Right cardiac atrium (tissue), 5 donors: ENCODE measurements around the gene KRT75. TPM values are rescaled to one million over a fixed set of nuclear protein-coding genes. Genes with fewer than 3 reads are reported as not detected.
A peak's percentile ranks its signal among the peaks of the same experiment; 100 is the strongest.

ENCODE experiments used
- ATAC-seq, 2 donors: fragments of 200-7000 bp; cut with Tn5 transposase; one replicate each; pipeline versions ENCODE4 v1.8.0 to v1.9.1; 2020; ENCODE audit warnings: moderate library complexity in 2 of 2, mild to moderate bottlenecking in 1 of 2
- DNase-seq, 3 donors: peaks; one replicate each; pipeline ENCODE4 v3.0.0-alpha.2; 2020
- H3K27ac ChIP-seq: one replicate; pipeline ENCODE4 v1.5.1; 2013; ENCODE audit warnings: mild to moderate bottlenecking, low read length, control low read depth, moderate library complexity
- H3K27me3 ChIP-seq: one replicate; pipeline ENCODE4 v1.6.1; 2013; ENCODE audit not compliant: control insufficient read depth, insufficient read depth
- H3K4me1 ChIP-seq: one replicate; pipeline ENCODE4 v1.6.1; 2013; ENCODE audit warnings: low read length; ENCODE audit not compliant: control insufficient read depth, insufficient read depth
- H3K4me3 ChIP-seq: one replicate; pipeline ENCODE4 v1.5.1; 2013; ENCODE audit warnings: low read length, control low read depth
- H3K9me3 ChIP-seq: one replicate; pipeline ENCODE4 v1.6.1; 2013; ENCODE audit warnings: low read length; ENCODE audit not compliant: control insufficient read depth
- WGBS: extraction: QIAGEN DNeasy Blood & Tissue Kit; methylation state at CpG from one replicate; pipeline ENCODE4 v1.1.7; 2013; 5-methylcytosine and 5-hydroxymethylcytosine counted together
- intact Hi-C, 4 donors: fragments of 100-400 bp; cut with DNase I; formaldehyde crosslinking; loops; one replicate each; pipeline versions ENCODE4 v1.11.0 to v1.14.0; 2022 to 2023
- polyA plus RNA-seq: library from polyadenylated mRNA; stranded (reverse); fragments of 200-250 nt; gene quantifications from one replicate; pipeline ENCODE4 v1.2.3, GENCODE V29; 2013
- total RNA-seq, 4 donors: library from RNA; stranded (reverse); fragmentation: NEBNext Ultra II Directional; extraction: Animal tissue kit (Norgen Biotek cat#: 25700); gene quantifications; one replicate each; pipeline ENCODE4 v1.2.1, GENCODE V29; 2021
- donor health status: healthy with polysubstance abuse.
- donor health status: DM: no; HTN: yes; CAD: no.
- donor health status: DM: no; HTN: no; CAD: no.
- donor health status: DM: no; HTN: yes; CAD: no; lungs with severe emphysema.
- donor health status: DM: yes; HTN: yes; CAD: no.

Gene KRT75
- total and polyA plus RNA-seq, 5 donors: 0.07 TPM; not detected in 4

DNA sequence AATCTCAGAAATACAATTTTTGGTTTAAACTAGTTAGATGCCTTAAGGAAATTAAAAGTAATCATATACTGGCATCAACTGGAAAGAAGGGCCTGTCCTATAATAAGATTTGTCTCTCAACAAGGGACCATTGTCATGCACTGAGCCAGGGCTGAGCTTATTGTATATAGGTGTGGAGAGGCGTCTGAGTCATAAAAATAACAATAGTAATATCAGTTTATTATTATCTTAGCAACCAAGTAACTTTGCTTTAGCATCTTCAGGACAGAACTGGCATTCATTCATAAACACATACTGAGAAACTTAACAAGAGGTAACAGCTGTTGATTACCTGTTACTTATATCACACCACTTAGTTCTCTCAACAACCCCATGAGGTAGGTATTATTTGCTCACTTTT, 7.1 kb downstream of the KRT75 start:
- WGBS: 76% methylated on average over 1 of the region's 1 CpG
- no peaks in the 10 kb centered on the region for H3K27me3 ChIP-seq
- no peak overlapping the region for H3K27ac ChIP-seq
- DNase-seq: no peak
- no peaks in the 10 kb centered on the region for H3K9me3 ChIP-seq
- intact Hi-C loops: no loop called here
- no peak for ATAC-seq
- no peaks in the 10 kb centered on the region for H3K4me1 ChIP-seq
- no peak overlapping the region for H3K4me3 ChIP-seq

DNA sequence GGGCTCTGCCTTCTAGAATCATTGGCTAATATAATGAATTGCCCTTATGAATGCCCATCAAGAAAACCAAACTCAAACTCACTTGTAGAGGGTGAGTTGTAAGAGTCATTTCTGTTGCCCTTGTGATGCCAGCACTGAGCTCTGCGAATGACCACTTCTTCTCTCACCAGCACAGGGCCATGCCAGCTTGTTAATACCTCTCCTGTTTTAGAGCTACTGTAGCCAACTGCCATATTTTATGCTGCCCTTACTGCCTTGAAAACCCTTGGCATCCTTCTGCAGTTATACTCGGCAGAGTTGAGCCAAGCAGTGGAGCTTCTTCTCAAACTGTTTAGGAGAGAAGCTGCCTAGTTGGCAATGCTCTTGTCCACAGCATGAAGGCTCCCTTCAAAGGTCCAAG, 8.1 kb downstream of the KRT75 start:
- no peaks in the 10 kb centered on the region for H3K27me3 ChIP-seq
- H3K27ac ChIP-seq: no peak overlapping the region
- H3K4me3 ChIP-seq: no peak overlapping the region
- no peaks in the 10 kb centered on the region for H3K4me1 ChIP-seq
- 90% methylated on average over 2 of the region's 2 CpGs for WGBS
- no peaks in the 10 kb centered on the region for H3K9me3 ChIP-seq
- intact Hi-C loops: no loop called here
- ATAC-seq (no peak), DNase-seq (no peak)

DNA sequence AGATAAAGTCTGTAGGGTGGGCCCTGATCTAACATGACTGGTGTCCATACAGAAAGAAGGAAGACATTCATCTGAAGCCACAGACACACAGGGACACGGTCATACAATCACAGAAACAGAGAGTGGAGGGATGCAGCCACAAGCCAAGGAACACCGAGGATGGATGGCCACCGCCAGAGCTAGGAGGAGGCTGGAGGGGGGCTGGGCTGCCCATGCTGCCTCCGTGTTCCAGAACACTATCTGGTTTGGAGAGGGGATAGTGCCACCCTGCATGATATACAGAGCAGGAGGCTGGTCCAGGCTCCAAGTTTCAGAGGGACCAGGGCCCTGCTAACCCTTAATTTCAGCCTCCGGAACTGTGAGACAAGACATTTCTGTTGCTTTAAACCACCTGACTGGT, 8.7 kb downstream of the KRT75 start:
- Histone ChIP-seq H3K27me3 (no peaks in the 10 kb centered on the region), H3K9me3 (no peaks in the 10 kb centered on the region), H3K4me3 (no peak overlapping the region), H3K4me1 (no peaks in the 10 kb centered on the region), H3K27ac (no peak overlapping the region)
- intact Hi-C loops: no loop called here
- no peak for DNase-seq
- ATAC-seq: no peak
- 85% methylated on average over 5 of the region's 5 CpGs for WGBS

DNA sequence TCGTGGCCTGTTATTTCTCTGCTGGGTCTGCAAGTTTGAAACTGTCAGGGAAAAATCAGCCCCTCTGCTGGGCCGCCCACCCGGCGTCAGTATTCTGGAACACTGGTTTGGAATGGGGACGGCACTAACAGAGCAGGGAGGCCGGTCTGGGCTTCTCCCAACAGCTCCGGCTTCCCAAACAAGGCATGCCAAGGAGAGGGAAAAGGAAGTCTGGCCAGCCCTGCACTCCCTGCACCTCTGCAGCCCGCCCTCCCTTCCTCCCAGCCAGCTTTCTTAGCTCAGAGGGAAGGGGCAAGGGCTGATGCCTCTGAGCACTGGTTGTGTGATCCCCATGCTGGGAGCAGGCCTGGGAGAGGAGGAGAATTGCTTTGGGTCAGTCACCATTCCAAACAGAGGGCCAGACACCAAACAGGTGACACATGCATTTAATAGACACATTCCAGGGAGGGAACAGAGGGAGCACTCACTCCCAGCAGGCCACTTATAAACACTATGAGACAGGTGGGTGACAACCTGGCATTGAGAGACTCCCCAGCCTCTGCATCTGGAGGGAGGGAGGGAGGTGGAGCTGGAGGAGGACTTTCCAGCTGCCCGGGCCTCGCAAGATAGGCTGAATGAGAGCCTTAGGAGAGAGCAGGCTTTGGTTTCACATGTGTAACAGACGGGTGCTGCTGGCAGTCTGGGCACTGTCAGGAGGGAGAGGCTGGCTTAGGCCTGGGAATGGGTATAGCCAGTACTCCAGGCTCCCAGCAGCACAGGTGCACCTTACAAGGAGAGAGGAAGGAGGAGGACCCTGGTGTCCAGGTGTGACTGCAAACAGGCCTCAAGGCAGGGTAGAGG, 10.3 kb downstream of the KRT75 start:
- Histone ChIP-seq H3K27ac (no peak overlapping the region), H3K4me3 (no peak overlapping the region), H3K27me3 (no peaks in the 10 kb centered on the region), H3K4me1 (no peaks in the 10 kb centered on the region), H3K9me3 (no peaks in the 10 kb centered on the region)
- peak; percentile 45 to 75 (median 68) for DNase-seq
- peak; percentile 78 to 84 for ATAC-seq
- intact Hi-C loops: no loop called here
- WGBS: 51% methylated on average over 11 of the region's 11 CpGs

DNA sequence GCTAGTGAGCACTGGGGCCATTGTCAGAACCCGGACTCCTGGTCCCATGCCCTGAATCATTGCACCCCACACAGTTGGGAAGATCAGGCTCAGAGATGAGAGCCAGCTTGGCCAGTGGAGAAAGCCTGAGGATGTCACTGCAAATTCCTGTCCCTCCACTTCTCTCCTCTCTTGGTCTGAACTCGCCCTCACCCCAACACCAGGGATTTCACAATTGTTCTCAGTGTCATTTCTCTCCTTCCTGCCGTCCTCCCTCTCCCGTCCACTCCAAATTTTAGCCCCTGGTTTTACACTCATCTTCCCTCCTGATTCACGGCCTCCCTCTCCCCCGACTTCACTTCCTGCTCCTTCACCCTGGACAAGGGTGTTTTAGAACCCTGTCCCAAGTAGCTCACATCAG, 11.1 kb downstream of the KRT75 start:
- DNase-seq (no peak), ATAC-seq (peak in 1 of 2 donors; percentile 48)
- Histone ChIP-seq H3K4me3 (no peak overlapping the region), H3K9me3 (no peaks in the 10 kb centered on the region), H3K27ac (no peak overlapping the region), H3K4me1 (no peaks in the 10 kb centered on the region), H3K27me3 (no peaks in the 10 kb centered on the region)
- intact Hi-C loops: no loop called here
- WGBS: 54% methylated on average over 6 of the region's 6 CpGs

DNA sequence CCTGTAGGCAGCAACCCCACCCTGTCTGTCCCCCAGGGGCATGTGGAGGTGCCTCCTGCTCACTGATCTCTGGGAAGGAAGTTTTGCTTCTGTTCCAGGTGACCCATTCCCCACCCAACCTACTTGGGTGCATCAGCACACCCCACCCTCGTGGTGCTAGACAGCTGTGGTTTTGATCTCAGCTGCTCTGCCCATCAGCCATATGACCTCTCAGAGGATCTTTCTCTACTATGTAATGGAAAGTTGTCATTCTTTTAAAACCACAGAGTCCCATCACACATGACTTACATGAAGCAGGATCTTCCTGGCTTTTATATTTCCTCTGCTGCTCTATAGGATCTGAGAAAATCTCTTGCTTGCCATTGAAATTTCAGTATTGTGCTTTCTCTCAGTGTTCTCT, 14.5 kb downstream of the KRT75 start:
- no peak for ATAC-seq
- Histone ChIP-seq H3K27ac (no peak overlapping the region), H3K27me3 (no peaks in the 10 kb centered on the region), H3K4me3 (no peak overlapping the region), H3K4me1 (peaks cover 3% of the 10 kb centered on the region), H3K9me3 (no peaks in the 10 kb centered on the region)
- WGBS: 60% methylated on average over 1 of the region's 1 CpG
- no peak for DNase-seq
- intact Hi-C loops: no loop called here

DNA sequence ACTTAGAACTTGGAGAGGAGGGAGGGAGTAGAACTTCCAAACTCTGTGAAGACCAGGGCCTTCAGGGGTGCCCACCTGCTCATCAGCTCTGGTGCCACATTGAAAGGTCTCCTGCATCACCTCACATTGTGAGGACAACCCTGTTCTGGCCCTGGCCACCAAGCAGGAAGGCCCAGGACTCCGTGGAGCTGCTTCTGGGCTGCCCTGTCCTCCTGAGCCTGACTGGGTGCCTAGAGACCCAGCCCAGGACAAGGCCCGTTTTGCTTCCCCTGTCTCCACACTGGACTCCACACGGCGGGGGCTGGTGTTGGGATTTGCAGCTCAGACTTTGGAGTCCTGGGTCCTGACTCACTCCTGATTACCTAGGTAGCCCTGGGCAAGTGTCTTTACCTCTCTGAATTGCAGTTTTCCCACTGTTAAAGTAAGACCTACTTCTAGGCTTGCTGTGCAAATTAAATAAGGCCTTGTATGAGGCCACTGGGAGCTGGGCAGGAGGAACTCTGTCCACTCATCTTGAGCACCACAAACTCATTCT, 15.5 kb downstream of the KRT75 start:
- intact Hi-C loops: no loop called here
- Histone ChIP-seq H3K9me3 (no peaks in the 10 kb centered on the region), H3K27ac (no peak overlapping the region), H3K4me3 (no peak overlapping the region), H3K27me3 (no peaks in the 10 kb centered on the region), H3K4me1 (peaks cover 3% of the 10 kb centered on the region)
- ATAC-seq (no peak), DNase-seq (peak in 1 of 3 donors; percentile 24)
- 83% methylated on average over 4 of the region's 4 CpGs for WGBS

DNA sequence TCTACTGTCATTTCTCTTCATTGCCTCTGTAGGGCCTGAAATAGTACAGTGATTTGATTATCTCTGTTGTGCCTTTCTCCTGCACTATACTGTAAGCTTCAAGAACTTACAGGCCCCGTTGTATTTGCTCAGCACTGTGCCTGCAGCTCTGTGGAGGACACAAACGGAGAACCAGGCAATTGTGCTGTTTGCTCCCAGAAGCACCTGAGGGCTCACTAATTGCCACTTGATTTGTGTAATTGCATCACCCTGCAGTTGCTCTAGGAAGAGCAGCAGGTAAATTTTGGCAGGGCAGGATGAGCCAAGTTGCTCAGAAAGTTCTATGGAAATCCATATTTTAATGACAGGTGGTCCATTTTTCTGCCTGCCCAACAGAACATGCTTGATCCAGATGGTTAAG, 16.4 kb downstream of the KRT75 start:
- intact Hi-C loops: no loop called here
- DNase-seq (peak in 1 of 3 donors; percentile 15), ATAC-seq (no peak)
- Histone ChIP-seq H3K27me3 (no peaks in the 10 kb centered on the region), H3K9me3 (no peaks in the 10 kb centered on the region), H3K4me3 (no peak overlapping the region), H3K27ac (peak overlapping the region; percentile 65), H3K4me1 (peaks cover 3% of the 10 kb centered on the region)
- 79% methylated on average over 2 of the region's 2 CpGs for WGBS

DNA sequence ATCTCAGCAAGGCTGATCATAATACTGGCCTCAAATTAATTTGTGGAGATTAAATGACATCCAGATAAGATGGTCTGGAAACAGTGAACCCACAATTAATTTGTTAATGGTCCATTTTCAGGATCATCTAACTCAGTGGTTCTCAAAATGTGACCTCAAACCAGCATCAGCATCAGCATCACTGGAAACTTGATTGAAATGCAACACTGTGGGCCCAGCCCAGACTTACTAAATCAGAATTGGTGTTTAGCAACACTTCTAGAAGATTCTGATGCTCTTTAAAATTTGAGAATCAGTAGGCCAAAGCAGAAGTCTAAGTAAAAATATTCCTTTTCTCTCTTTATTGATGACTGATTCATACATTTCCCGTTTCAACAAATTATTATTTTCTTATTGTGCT, 17.4 kb downstream of the KRT75 start:
- no peak overlapping the region for H3K27ac ChIP-seq
- no peak overlapping the region for H3K4me3 ChIP-seq
- DNase-seq (no peak), ATAC-seq (peak in 1 of 2 donors; percentile 59)
- no peaks in the 10 kb centered on the region for H3K27me3 ChIP-seq
- H3K4me1 ChIP-seq: peaks cover 3% of the 10 kb centered on the region
- no peaks in the 10 kb centered on the region for H3K9me3 ChIP-seq
- WGBS: 59% methylated on average over 1 of the region's 1 CpG
- intact Hi-C loops: no loop called here

DNA sequence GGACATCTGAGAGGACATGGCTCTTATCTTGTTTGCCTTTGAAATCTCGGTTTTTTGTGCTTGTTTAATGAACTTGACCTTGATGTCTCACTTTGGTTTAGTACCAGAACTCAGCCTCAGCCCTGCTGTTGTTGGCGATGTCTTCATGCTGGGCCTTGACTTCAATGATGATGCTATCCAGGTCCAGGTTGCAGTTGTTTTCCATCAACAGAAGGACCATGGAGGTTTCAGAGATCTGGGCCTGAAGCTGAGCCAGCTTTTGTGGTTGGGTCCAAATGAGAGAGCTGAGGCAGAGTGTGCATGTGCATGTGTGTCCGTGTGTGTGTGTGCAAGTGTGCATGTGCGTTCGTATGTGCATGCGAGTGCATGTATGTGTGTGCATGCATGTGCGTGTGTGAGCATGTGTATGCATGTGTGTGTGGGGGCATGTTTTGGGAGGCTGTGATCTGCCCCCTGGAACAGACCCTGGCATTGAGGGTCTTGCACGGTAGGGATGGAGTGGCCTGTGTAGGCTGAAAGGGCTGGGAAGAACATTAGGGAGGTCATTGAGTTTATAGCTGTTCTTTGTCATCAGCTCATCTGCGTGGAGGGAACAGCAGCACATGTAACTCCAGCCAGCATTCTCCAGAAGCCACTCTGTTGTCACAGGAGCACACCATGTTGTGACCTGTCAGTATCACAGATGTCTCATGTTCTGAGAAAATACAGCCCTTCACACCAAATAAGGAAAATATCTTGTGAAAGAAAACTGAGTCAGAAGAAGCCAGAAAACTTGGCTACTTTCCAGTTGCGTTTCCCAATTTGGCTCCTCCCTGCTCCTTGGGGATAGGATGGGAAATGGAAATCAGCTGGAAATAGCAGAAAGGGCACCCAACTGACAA, 18.1 kb downstream of the KRT75 start:
- peak overlapping the region; percentile 50 for H3K27ac ChIP-seq
- no peaks in the 10 kb centered on the region for H3K27me3 ChIP-seq
- DNase-seq (peak in 1 of 3 donors; percentile 60), ATAC-seq (peak; percentile 85 to 91)
- H3K4me3 ChIP-seq: no peak overlapping the region
- WGBS: 65% methylated on average over 10 of the region's 10 CpGs
- no peaks in the 10 kb centered on the region for H3K9me3 ChIP-seq
- H3K4me1 ChIP-seq: peaks cover 3% of the 10 kb centered on the region
- intact Hi-C loops: no loop called here

DNA sequence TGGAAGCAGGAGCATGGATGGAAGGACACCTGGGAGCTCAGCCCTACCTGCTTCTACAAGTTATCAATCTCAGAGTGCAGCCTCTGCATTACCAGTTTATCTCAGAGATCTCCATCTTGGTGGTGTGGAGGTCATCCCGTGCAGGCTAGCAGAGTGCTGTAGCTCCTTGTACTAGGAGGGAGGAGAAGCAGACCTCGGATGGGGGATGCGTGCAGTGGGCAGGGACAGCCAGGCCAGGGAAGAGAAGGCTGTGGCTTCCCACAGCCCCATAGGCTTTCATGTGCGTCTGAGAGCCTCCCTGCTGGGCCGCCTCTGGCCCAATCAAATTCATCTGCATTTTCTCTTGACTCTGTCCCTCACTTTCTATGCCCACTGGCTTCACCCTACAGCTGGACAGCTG, 19.2 kb downstream of the KRT75 start:
- WGBS: 86% methylated on average over 5 of the region's 5 CpGs
- no peaks in the 10 kb centered on the region for H3K9me3 ChIP-seq
- intact Hi-C loops: no loop called here
- DNase-seq (no peak), ATAC-seq (no peak)
- H3K27me3 ChIP-seq: no peaks in the 10 kb centered on the region
- H3K4me3 ChIP-seq: no peak overlapping the region
- peaks cover 3% of the 10 kb centered on the region for H3K4me1 ChIP-seq
- H3K27ac ChIP-seq: no peak overlapping the region
